Lower lobe of right lung (tissue), 2 donors: Measurements from ENCODE around the gene DLK1. TPM values are rescaled to one million over a fixed set of nuclear protein-coding genes. Genes with fewer than 3 reads are reported as not detected.

ENCODE experiments used
- ATAC-seq, 2 donors: fragments of 200-7000 bp; cut with Tn5 transposase; one replicate each; pipeline ENCODE4 v1.9.1; 2020 to 2022; ENCODE audit warnings: mild to moderate bottlenecking in 2 of 2, moderate library complexity in 2 of 2
- DNase-seq: peaks from one replicate; pipeline ENCODE4 v3.0.0-alpha.2; 2020
- H3K27ac ChIP-seq: fragments of 200-600 bp; one replicate; pipeline ENCODE4 v1.8.0; 2022
- H3K27me3 ChIP-seq: fragments of 200-600 bp; one replicate; pipeline ENCODE4 v1.8.0; 2022; ENCODE audit warnings: low read depth
- H3K36me3 ChIP-seq: fragments of 200-600 bp; one replicate; pipeline ENCODE4 v1.8.0; 2022; ENCODE audit warnings: mild to moderate bottlenecking
- H3K4me1 ChIP-seq: fragments of 200-600 bp; one replicate; pipeline ENCODE4 v1.8.0; 2022
- H3K4me3 ChIP-seq: fragments of 200-600 bp; one replicate; pipeline ENCODE4 v1.8.0; 2022; ENCODE audit warnings: mild to moderate bottlenecking
- H3K9me3 ChIP-seq: fragments of 200-600 bp; one replicate; pipeline ENCODE4 v1.8.0; 2022
- intact Hi-C: fragments of 100-400 bp; cut with DNase I; formaldehyde crosslinking; loops from one replicate; pipeline ENCODE4 v1.11.0; 2022
- total RNA-seq: library from RNA; stranded (reverse); fragmentation: NEBNext Ultra II Directional; extraction: Animal tissue kit (Norgen Biotek cat#: 25700); gene quantifications from one replicate; pipeline ENCODE4 v1.2.1, GENCODE V29; 2021
- TF ChIP-seq, protein P1 (sequence below): fragments of 200-600 bp; IDR thresholded peaks from one replicate; pipeline ENCODE4 v1.8.0; 2022; ENCODE audit warnings: antibody characterized with exemption, mild to moderate bottlenecking
- donor health status: DM: no; HTN: yes; CAD: no; lungs with severe emphysema.

Gene DLK1
- total RNA-seq, 1 donor from 2014 or later, result not detected

GRCh38 chr14:100698066-100698465 is 28.6 kb upstream of the DLK1 start:
- H3K27me3 ChIP-seq, result peaks cover 15% of the 10 kb centered on the region
- DNase-seq (no peak), ATAC-seq (no peak)
- H3K9me3 ChIP-seq, result no peaks in the 10 kb centered on the region
- intact Hi-C loops, result no loop called here
- no peak overlapping the region for H3K27ac ChIP-seq
- H3K36me3 ChIP-seq, result no peaks in the 10 kb centered on the region
- H3K4me3 ChIP-seq, result no peak overlapping the region
- no peaks in the 10 kb centered on the region for H3K4me1 ChIP-seq
- TF ChIP-seq, protein P1, sequence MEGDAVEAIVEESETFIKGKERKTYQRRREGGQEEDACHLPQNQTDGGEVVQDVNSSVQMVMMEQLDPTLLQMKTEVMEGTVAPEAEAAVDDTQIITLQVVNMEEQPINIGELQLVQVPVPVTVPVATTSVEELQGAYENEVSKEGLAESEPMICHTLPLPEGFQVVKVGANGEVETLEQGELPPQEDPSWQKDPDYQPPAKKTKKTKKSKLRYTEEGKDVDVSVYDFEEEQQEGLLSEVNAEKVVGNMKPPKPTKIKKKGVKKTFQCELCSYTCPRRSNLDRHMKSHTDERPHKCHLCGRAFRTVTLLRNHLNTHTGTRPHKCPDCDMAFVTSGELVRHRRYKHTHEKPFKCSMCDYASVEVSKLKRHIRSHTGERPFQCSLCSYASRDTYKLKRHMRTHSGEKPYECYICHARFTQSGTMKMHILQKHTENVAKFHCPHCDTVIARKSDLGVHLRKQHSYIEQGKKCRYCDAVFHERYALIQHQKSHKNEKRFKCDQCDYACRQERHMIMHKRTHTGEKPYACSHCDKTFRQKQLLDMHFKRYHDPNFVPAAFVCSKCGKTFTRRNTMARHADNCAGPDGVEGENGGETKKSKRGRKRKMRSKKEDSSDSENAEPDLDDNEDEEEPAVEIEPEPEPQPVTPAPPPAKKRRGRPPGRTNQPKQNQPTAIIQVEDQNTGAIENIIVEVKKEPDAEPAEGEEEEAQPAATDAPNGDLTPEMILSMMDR, result no peak

DNA sequence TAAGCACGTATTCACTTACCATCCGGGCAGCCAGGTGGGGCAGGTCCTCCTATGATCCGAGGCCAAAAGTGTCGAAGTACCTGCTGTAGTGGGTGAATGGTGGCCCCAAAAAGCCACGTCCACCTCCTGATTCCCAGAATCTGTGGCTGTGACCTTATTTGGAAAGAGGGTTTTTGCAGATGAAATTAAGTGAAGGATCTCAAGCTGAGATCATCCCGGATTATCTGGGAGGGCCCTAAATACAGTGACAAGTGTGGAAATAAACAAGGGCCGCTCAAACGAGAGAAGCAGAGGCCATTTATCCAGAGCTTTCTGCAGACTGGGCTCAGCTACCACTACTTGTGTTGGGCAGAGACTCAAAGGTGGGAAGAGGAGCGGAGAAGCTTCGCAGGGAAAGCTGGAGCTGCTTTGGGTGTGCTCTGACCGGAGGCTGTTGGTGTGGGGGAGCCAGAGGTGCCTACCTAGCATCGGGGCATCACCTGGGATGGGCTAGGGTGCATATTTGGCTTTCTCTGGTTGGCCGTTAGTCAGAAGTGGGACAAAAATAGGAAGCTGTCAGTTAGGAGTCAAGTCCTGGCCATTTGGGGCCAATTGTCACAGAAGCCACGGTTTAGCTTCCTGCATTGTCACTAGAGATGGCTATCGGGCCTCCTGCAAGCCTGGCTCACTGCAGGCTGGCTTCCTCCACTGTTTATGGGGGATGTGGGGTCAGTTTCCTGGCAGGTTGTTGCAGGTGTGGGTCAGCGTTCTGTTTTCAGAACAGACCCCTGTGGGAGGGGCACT is 27.8 kb upstream of the DLK1 start:
- no peak overlapping the region for H3K27ac ChIP-seq
- no peak overlapping the region for H3K4me3 ChIP-seq
- peaks cover 14% of the 10 kb centered on the region for H3K27me3 ChIP-seq
- no peaks in the 10 kb centered on the region for H3K4me1 ChIP-seq
- TF ChIP-seq, protein P1, result no peak
- DNase-seq, result no peak
- H3K36me3 ChIP-seq, result no peaks in the 10 kb centered on the region
- H3K9me3 ChIP-seq, result no peaks in the 10 kb centered on the region
- intact Hi-C loops, result no loop called here
- no peak for ATAC-seq

GRCh38 chr14:100701314-100701713 is 25.4 kb upstream of the DLK1 start:
- intact Hi-C loops, result no loop called here

GRCh38 chr14:100702590-100702989 is 24.1 kb upstream of the DLK1 start:
- ATAC-seq, result no peak
- no peaks in the 10 kb centered on the region for H3K36me3 ChIP-seq
- TF ChIP-seq, protein P1, result no peak

More at GRCh38 chr14:100701314-100701713, 25.4 kb upstream of the DLK1 start:
- no peak for DNase-seq
- peaks cover 6% of the 10 kb centered on the region for H3K27me3 ChIP-seq
- TF ChIP-seq, protein P1, result no peak
- H3K36me3 ChIP-seq, result no peaks in the 10 kb centered on the region
- ATAC-seq, result no peak
- H3K4me3 ChIP-seq, result no peak overlapping the region
- H3K9me3 ChIP-seq, result no peaks in the 10 kb centered on the region
- no peak overlapping the region for H3K27ac ChIP-seq
- H3K4me1 ChIP-seq, result no peaks in the 10 kb centered on the region

DNA sequence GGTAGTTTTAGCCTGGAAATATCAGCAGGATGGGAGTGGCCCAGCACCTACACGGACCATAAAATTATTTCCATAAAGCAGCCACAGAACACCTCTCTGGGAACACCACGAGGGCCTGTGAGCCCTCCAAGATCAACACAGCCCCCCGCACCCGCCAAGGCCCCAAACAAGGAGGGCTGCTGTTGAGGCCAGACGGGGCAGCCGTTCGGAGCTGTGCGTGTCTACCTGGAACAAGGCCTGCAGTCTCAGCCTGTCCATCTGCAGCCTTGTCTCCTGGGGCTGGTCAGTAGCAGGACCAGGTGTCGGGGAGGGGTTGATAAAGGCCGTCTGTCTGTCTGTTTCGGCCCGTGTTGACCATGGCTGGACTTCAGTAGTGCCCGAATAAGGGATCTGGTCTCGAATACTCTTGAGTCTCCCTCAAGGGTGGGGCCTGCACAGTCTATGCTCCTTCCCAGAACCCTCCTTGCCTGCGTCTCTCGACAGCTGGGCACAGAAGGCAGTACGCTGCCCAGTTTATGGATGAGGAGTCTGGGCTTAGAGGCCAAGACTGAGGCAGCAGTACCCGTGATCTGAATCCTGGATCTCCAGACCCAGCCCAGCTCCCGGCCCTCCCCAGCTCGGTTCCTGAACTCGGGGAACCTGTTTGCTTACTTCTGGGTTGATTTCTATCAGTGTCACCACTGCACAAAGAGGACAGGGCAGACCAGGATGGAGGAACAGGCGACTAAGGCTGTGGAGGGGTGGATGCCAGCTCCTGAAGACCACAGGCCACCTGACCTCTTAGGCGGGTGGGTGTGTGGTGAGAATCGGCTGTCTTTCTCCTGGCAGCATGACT is 23.1 kb upstream of the DLK1 start:
- Histone ChIP-seq H3K4me1 (no peaks in the 10 kb centered on the region), H3K27ac (no peak overlapping the region), H3K27me3 (peaks cover 6% of the 10 kb centered on the region), H3K36me3 (no peaks in the 10 kb centered on the region), H3K4me3 (no peak overlapping the region), H3K9me3 (no peaks in the 10 kb centered on the region)
- ATAC-seq, result no peak
- TF ChIP-seq, protein P1, result no peak
- intact Hi-C loops, result no loop called here
- no peak for DNase-seq

More at GRCh38 chr14:100702590-100702989, 24.1 kb upstream of the DLK1 start:
- H3K4me1 ChIP-seq, result no peaks in the 10 kb centered on the region
- H3K4me3 ChIP-seq, result no peak overlapping the region
- peaks cover 6% of the 10 kb centered on the region for H3K27me3 ChIP-seq
- DNase-seq, result no peak
- H3K9me3 ChIP-seq, result no peaks in the 10 kb centered on the region
- H3K27ac ChIP-seq, result no peak overlapping the region
- intact Hi-C loops, result no loop called here
